ENCODE measurements around the gene TAF3.
"Not testable (repeated sequence)": the region's sequence is repeated elsewhere in the genome, so short reads cannot be mapped to it uniquely, and the experiment has no call there.

The TAF3 gene

DNA sequence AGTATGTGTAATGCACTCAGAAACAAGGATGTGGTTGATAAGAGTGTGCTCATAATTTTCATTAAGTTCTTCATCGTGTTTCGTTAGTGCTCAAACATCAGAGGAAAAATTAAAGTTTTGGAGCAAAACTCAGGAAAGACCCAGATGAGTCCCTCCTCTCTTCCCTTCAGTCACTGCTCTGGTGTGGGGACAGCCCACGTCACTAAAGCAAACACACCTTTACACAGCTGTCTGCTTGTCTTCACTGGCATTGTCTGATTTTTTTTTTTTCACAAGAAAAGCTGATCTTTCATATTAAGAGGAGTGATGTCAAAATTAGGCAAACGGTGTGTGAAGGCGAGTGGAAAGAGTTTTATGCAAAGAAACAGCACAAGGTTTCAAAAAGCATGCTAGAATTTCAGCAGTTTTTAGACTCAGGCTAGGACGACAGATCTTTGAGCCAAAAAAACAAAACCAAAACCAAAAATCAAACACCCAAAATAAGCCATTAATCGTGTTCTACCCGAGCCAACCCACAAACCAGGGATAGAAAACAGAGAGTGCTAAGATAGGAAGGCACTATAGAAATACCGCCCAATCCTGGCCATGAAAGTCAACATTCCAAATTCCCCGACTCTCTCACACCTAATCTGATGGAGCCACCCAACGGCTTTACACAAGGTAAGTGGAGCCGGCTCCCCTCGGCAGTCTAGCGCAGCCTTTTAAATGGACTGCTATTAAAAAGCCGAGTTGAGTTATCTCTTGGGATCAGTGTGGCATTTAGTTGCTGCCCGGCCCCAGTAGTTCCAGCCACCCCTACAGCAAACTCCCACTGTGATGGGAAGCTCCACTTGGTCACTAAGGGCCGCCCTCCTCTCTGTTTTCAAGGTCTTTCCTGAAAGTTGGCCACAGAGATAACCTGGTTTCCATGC is 208.3 kb downstream of the TAF3 start:
- H3K4me3 ChIP-seq (ENCODE audit: low read length): no peak overlapping the region
- no peaks in the 10 kb centered on the region for H3K9me3 ChIP-seq (ENCODE audit: insufficient read depth, low read depth, low read length)
- H3K9ac ChIP-seq (ENCODE audit: low read depth, low read length): no peak overlapping the region

DNA sequence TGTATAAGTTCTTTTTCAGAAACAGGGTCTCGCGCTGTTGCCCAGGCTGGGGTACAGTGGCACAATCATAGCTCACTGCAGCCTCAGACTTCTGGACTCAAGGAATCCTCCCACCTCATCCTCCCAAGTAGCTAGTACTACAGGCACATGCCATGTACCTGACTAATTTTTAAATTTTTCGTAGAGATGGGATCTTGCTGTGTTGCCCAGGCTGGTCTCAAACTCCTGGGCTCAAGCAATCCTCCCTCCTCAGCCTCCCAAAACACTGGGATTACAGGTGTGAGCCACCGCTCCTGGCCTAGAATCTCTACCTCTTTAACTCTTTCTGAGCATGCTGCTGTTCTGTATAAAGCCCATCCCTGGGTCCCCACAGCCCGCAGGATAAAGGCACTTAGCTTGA is 212.9 kb downstream of the TAF3 start:
- not testable (repeated sequence) for H3K9me3 ChIP-seq (ENCODE audit: insufficient read depth, low read depth, low read length); H3K27ac ChIP-seq (ENCODE audit: low read length); H3K36me3 ChIP-seq (ENCODE audit: insufficient read depth, low read depth, low read length); H3K4me3 ChIP-seq (ENCODE audit: low read length); H3K9ac ChIP-seq (ENCODE audit: low read depth, low read length); H3K4me1 ChIP-seq (ENCODE audit: insufficient read depth, low read length)
- H3K27me3 ChIP-seq (ENCODE audit: insufficient read depth, low read length): peaks cover 60% of the 10 kb centered on the region

More for the DNA sequence above, 208.3 kb downstream of the TAF3 start:
- no peaks in the 10 kb centered on the region for H3K4me1 ChIP-seq (ENCODE audit: insufficient read depth, low read length)
- H3K27ac ChIP-seq (ENCODE audit: low read length): no peak overlapping the region
- H3K27me3 ChIP-seq (ENCODE audit: insufficient read depth, low read length): peaks cover 14% of the 10 kb centered on the region
- no peaks in the 10 kb centered on the region for H3K36me3 ChIP-seq (ENCODE audit: insufficient read depth, low read depth, low read length)

DNA sequence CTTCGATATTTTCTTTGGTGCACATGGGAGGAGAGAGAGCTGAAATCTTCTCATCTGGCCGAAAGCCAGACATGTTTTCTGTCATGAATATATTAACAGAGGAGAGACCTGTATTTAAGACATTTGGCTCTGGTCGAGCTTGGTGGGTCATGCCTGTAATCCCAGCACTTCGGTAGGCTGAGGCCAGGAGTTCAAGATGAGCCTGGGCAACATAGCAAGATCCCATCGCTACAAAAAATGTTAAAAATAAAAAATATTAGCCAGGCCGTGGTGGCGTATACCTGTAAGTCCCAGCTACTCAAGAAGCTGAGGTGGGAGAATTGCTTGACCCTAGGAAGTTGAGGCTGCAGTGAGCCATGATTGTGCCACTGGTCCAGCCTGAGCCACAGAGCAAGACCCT is 214.3 kb downstream of the TAF3 start:
- Histone ChIP-seq H3K4me1 (ENCODE audit: insufficient read depth, low read length) (peaks cover 8% of the 10 kb centered on the region; the same call in 1 of the 2 replicates), H3K27me3 (ENCODE audit: insufficient read depth, low read length) (peaks cover 74% of the 10 kb centered on the region), H3K36me3 (ENCODE audit: insufficient read depth, low read depth, low read length) (no peaks in the 10 kb centered on the region), H3K9ac (ENCODE audit: low read depth, low read length) (no peak overlapping the region), H3K27ac (ENCODE audit: low read length) (no peak overlapping the region), H3K9me3 (ENCODE audit: insufficient read depth, low read depth, low read length) (peaks cover 8% of the 10 kb centered on the region; the same call in 1 of the 2 replicates), H3K4me3 (ENCODE audit: low read length) (no peak overlapping the region)

DNA sequence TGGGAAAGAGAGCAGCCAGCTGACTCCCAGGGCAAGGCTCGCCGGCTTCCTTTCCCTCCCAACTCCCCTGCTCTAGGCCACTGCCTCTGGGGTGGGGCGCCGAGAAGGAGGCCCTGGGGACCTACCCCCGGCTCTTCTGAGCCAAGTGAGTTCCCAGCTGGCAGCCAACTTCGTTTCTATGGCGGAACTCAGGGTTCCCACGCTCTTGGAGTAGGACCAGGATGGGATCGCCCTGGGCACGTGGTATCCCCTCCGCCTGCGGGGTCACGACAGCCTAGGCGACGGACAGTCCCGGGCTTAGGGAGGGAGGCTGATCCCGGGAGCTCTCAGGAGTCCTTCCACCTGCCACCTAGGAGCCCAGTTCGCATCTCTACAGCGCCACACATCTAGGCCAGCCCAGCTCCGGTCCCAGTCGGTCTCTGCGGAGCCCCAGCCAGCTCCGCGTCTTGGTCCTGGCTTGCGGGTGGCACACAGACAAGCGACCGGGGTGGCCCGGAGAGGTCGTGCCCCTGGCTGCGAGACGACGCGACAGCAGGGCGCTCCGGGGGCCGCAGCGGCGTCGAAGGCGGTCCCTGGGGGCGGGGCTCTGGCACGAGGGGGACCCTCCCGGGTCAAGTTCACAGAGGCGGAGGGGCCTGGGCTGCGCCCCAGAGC is 215.6 kb downstream of the TAF3 start:
- Histone ChIP-seq H3K36me3 (ENCODE audit: insufficient read depth, low read depth, low read length) (no peaks in the 10 kb centered on the region), H3K27ac (ENCODE audit: low read length) (no peak overlapping the region), H3K4me1 (ENCODE audit: insufficient read depth, low read length) (peaks cover 8% of the 10 kb centered on the region; the same call in 1 of the 2 replicates), H3K27me3 (ENCODE audit: insufficient read depth, low read length) (peaks cover 87% of the 10 kb centered on the region), H3K9ac (ENCODE audit: low read depth, low read length) (no peak overlapping the region), H3K9me3 (ENCODE audit: insufficient read depth, low read depth, low read length) (peaks cover 8% of the 10 kb centered on the region; the same call in 1 of the 2 replicates), H3K4me3 (ENCODE audit: low read length) (peak overlapping the region; percentile 49; the same call in 1 of the 2 replicates)

DNA sequence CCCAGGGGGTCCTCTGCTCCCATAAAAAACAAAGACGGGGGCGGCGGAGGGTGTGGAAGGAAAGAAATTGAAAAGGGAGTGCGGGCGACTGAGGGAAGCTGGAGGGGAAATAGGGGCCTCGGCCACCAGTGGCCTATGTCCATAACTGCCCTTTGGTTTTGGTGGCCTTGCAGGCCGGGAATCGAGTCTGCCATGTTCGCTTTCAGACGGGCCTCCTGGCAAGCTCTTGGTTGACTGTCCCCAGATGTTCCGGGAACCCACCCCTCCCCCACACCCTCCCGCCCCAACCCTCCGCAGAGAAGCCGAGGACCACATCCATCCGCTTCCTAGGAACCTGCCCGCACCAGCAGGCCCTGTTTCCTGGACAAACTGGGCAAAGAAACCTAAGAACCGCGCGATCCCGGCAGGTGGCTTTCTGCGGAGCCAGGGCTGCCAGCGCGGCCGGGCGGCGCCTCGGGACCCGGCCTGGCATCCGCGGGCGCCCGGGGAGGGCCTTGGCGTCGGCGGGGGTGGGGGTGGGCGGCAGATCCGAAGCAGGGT is 216.2 kb downstream of the TAF3 start:
- Histone ChIP-seq H3K36me3 (ENCODE audit: insufficient read depth, low read depth, low read length) (no peaks in the 10 kb centered on the region), H3K27ac (ENCODE audit: low read length) (no peak overlapping the region), H3K4me3 (ENCODE audit: low read length) (peak overlapping the region; percentile 49; the same call in 1 of the 2 replicates), H3K27me3 (ENCODE audit: insufficient read depth, low read length) (peaks cover 93% of the 10 kb centered on the region), H3K4me1 (ENCODE audit: insufficient read depth, low read length) (peaks cover 8% of the 10 kb centered on the region; the same call in 1 of the 2 replicates), H3K9me3 (ENCODE audit: insufficient read depth, low read depth, low read length) (peaks cover 8% of the 10 kb centered on the region; the same call in 1 of the 2 replicates), H3K9ac (ENCODE audit: low read depth, low read length) (no peak overlapping the region)

DNA sequence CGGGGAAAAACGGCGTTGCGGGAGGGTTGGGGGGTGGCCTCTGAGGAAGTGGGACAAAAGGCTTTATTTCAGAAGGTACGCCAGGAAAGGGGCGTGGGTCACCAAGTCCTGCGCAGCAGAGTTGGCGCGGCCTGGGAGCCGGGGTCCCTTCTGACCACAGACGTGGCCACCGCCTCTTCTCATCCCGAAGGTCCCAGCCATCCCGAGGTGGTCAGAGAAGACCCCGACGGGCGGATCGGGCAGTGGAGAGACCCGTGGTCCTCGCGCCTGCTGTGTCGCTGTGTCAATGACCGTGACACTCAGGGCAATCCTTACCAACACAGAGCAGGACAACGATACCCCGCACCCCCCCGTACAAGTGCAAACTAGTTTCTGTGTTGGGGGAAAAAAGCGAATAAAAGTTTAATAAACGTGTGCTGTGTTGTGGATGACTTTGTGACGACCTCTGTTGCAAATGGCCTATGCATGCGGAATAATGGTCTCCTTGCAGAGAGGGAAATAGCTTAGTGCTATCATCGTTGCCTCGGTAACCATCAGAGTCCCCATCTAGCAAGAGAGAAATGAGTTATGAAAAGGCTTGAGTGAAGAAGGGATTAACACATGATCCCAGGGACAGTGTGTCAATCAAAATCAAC is 216.8 kb downstream of the TAF3 start:
- Histone ChIP-seq H3K9me3 (ENCODE audit: insufficient read depth, low read depth, low read length) (peaks cover 8% of the 10 kb centered on the region; the same call in 1 of the 2 replicates), H3K27ac (ENCODE audit: low read length) (no peak overlapping the region), H3K9ac (ENCODE audit: low read depth, low read length) (no peak overlapping the region), H3K4me3 (ENCODE audit: low read length) (peak overlapping the region; percentile 36; the same call in 1 of the 2 replicates), H3K36me3 (ENCODE audit: insufficient read depth, low read depth, low read length) (no peaks in the 10 kb centered on the region), H3K4me1 (ENCODE audit: insufficient read depth, low read length) (peaks cover 8% of the 10 kb centered on the region; the same call in 1 of the 2 replicates), H3K27me3 (ENCODE audit: insufficient read depth, low read length) (peaks cover 99% of the 10 kb centered on the region)

DNA sequence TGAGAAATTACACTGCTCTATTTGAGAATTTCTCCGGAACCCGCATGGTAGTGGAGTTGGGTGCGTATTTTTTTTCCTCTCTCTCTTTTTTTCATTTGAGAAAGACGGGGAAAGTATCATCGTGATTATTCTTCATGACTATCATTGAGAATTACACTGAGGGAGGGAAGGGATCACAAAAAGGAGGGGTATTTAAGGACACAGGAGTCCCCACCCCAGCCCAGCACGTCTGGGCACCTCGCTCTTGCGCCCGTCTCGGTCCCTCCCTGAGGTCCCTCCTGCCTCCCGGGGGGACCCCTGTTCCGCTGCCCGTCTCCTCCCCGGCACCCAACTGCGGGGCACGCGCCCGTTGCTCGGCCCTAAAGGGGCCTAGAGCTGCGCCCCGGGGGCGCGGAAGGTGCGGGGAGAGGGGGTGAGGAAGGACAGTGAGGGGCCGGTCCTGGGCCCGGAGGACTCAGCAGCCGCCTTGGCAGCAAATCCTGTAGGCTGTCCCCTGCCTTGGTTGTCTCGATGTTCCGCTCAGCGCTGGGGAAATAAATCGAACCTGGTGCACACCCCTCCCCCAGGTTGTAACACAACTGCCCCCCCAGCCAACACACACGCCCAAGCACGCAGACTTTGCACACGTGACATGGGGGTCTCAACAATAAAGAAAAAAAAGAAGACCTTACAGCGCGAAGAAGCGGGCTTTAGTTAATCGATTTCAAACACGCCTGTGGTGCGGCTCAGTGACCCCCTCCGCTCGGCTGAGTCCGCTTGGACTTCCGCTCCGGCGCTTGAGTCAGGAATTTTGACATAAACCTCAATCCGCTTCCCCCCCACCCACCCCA is 217.6 kb downstream of the TAF3 start:
- peaks cover 8% of the 10 kb centered on the region; the same call in 1 of the 2 replicates for H3K4me1 ChIP-seq (ENCODE audit: insufficient read depth, low read length)
- H3K27ac ChIP-seq (ENCODE audit: low read length): no peak overlapping the region
- peaks cover 8% of the 10 kb centered on the region; the same call in 1 of the 2 replicates for H3K9me3 ChIP-seq (ENCODE audit: insufficient read depth, low read depth, low read length)
- no peaks in the 10 kb centered on the region for H3K36me3 ChIP-seq (ENCODE audit: insufficient read depth, low read depth, low read length)
- no peak overlapping the region for H3K9ac ChIP-seq (ENCODE audit: low read depth, low read length)
- peaks cover 100% of the 10 kb centered on the region for H3K27me3 ChIP-seq (ENCODE audit: insufficient read depth, low read length)
- 0 out of 2 replicates have a peak overlapping the region, but pooled peaks have one; percentile 40 for H3K4me3 ChIP-seq (ENCODE audit: low read length)

DNA sequence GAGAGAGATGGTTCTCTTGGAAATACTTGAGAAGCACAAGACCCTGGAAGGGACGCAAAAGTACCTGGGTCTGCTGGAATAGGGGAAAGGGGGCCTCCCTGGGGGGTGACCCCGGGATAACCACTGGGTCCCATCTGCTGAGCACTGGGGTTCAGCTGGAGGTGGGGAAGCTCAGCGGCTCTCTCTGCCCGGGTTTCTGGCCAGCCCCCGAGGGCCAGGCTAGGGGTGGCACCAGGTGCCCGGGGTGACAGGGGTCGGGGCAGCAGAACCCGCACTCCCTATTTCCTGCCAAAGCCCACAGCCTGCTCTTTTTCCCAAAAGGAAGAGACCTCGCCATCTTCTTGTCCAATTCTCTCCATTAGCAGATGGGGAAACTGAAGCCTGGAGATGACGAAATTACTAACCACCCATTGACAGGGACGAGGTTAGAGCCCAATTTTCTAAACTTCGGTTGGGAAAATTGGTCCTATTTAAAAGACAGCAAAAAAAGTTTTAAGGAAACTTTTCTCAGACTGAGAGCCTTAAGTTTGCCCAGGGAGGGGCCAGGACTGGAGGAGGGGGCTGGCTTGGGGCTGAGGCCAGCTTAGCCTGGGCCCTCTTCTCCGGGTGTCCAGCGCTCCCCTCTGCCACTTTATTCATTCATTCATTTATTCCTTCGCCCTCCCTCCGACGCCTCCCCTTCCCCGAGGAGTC is 218.3 kb downstream of the TAF3 start:
- Histone ChIP-seq H3K27me3 (ENCODE audit: insufficient read depth, low read length) (peaks cover 100% of the 10 kb centered on the region), H3K9me3 (ENCODE audit: insufficient read depth, low read depth, low read length) (peaks cover 8% of the 10 kb centered on the region; the same call in 1 of the 2 replicates), H3K4me3 (ENCODE audit: low read length) (no peak overlapping the region), H3K4me1 (ENCODE audit: insufficient read depth, low read length) (peaks cover 8% of the 10 kb centered on the region; the same call in 1 of the 2 replicates), H3K27ac (ENCODE audit: low read length) (no peak overlapping the region), H3K36me3 (ENCODE audit: insufficient read depth, low read depth, low read length) (no peaks in the 10 kb centered on the region), H3K9ac (ENCODE audit: low read depth, low read length) (no peak overlapping the region)

DNA sequence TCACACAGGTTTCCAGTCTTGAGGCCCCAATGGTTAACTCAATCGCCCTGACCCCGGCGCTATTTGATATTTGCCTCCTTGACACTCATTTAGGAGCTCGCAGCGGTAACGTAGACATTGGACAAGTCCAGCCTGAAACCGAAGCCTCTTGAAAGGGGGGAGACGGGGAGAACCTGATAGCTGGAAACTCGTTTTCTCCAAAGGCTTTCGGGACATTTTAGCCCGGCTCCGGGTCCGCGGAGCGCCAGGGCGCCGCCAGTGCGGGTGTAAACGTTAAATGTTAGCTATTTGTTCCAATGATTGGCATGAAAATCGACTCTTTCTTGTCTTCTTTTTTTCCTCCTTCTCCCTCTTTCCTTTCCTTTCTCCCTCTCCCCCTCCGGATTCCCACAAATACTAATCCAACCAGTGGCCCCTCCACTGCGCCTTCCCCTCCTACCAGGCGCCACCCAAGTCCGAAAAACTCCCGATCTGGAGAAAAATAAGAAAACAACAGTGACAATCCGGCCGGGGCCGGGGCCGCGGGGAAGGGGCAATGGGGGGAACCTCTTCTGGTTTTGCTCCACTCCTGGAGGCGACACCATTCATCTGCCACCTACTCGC is 219.0 kb downstream of the TAF3 start:
- Histone ChIP-seq H3K9me3 (ENCODE audit: insufficient read depth, low read depth, low read length) (peaks cover 8% of the 10 kb centered on the region; the same call in 1 of the 2 replicates), H3K4me1 (ENCODE audit: insufficient read depth, low read length) (peaks cover 10% of the 10 kb centered on the region), H3K36me3 (ENCODE audit: insufficient read depth, low read depth, low read length) (no peaks in the 10 kb centered on the region), H3K4me3 (ENCODE audit: low read length) (no peak overlapping the region), H3K9ac (ENCODE audit: low read depth, low read length) (no peak overlapping the region), H3K27ac (ENCODE audit: low read length) (no peak overlapping the region), H3K27me3 (ENCODE audit: insufficient read depth, low read length) (peaks cover 100% of the 10 kb centered on the region)

Data from iPS-20b (cell line).